Left lung (tissue), 10 donors: ENCODE results near the gene C1orf198. TPM values are rescaled to one million over a fixed set of nuclear protein-coding genes. Genes with fewer than 3 reads are reported as not detected.

Experiments
- ATAC-seq: fragments of 200-7000 bp; cut with Tn5 transposase; one replicate; pipeline ENCODE4 v1.9.1; 2020; ENCODE audit warnings: moderate library complexity
- DNase-seq, 4 donors: peaks; one replicate each; pipeline ENCODE4 v3.0.0-alpha.2; 2013 to 2020
- H3K27ac ChIP-seq, 2 donors: fragments of 200-600 bp; sonication (generic) in 1 of 2; one replicate each; pipeline versions ENCODE4 v1.5.0 to v1.8.0; 2020 to 2021
- H3K27me3 ChIP-seq, 2 donors: fragments of 200-600 bp; sonication (generic) in 1 of 2; one replicate each; pipeline versions ENCODE4 v1.5.0 to v1.8.0; 2020 to 2021
- H3K36me3 ChIP-seq, 2 donors: fragments of 200-600 bp; sonication (generic) in 1 of 2; one replicate each; pipeline versions ENCODE4 v1.5.0 to v1.8.0; 2020 to 2021
- H3K4me1 ChIP-seq, 2 donors: fragments of 200-600 bp; one replicate each; pipeline ENCODE4 v1.8.0; 2021
- H3K4me3 ChIP-seq, 2 donors: fragments of 200-600 bp; sonication (generic) in 1 of 2; one replicate each; pipeline versions ENCODE4 v1.5.0 to v1.8.0; 2020 to 2021; ENCODE audit warnings: mild to moderate bottlenecking in 1 of 2
- H3K9me3 ChIP-seq, 2 donors: fragments of 200-600 bp; sonication (generic) in 1 of 2; one replicate each; pipeline versions ENCODE4 v1.5.0 to v1.8.0; 2020 to 2021
- CTCF ChIP-seq, 2 donors: fragments of 200-600 bp; sonication (generic) in 1 of 2; IDR thresholded peaks; one replicate each; pipeline versions ENCODE4 v1.5.0 to v1.8.0; 2021; ENCODE audit warnings: antibody characterized with exemption in 2 of 2
- intact Hi-C, 2 donors: fragments of 100-400 bp; cut with DNase I; formaldehyde crosslinking; loops; one replicate each; pipeline versions ENCODE4 v1.11.2 to v1.14.2; 2022
- polyA plus RNA-seq, 6 donors: library from polyadenylated mRNA; unstranded; fragments of 120-200 nt; gene quantifications; one replicate each; pipeline ENCODE4 v1.2.1, GENCODE V29; 2013; ENCODE audit not compliant: insufficient read length in 6 of 6
- total RNA-seq, 2 donors: library from RNA; stranded (reverse); fragmentation: NEBNext Ultra II Directional; extraction: Animal tissue kit (Norgen Biotek cat#: 25700); gene quantifications; one replicate each; pipeline ENCODE4 v1.2.1, GENCODE V29; 2021
- donor health status: DM: no; HTN: yes; CAD: no.
- donor health status: DM: no; HTN: no; CAD: no.

The C1orf198 gene
- total and polyA plus RNA-seq, 8 donors = 36.2 to 116 (median 78.3) TPM

- Histone ChIP-seq H3K27ac (peak overlapping the region; percentile 75 to 82), H3K27me3 (peaks cover 0 to 38% of the 10 kb centered on the region in 2 donors), H3K4me1 (peaks cover 16 to 44% of the 10 kb centered on the region in 2 donors), H3K4me3 (peak overlapping the region; percentile 86 to 87), H3K9me3 (no peaks in the 10 kb centered on the region), H3K36me3 (no peaks in the 10 kb centered on the region)
- intact Hi-C loops = no loop called here
- no peak for DNase-seq
- no peak for ATAC-seq
- no peak for TF ChIP-seq CTCF (IDR thresholded peaks at IDR 0.05)
These were observed 1.0 kb downstream of the C1orf198 start for GRCh38 chr1:230867101-230867902.

- intact Hi-C loops = no loop called here
- H3K27me3 ChIP-seq = peaks cover 0 to 38% of the 10 kb centered on the region in 2 donors
- ATAC-seq (no peak), DNase-seq (no peak)
- TF ChIP-seq CTCF (IDR thresholded peaks at IDR 0.05) = no peak
- no peaks in the 10 kb centered on the region for H3K9me3 ChIP-seq
- peak overlapping the region; percentile 86 to 87 for H3K4me3 ChIP-seq
- H3K4me1 ChIP-seq = peaks cover 16 to 44% of the 10 kb centered on the region in 2 donors
- H3K27ac ChIP-seq = peak overlapping the region; percentile 75 to 82
- no peaks in the 10 kb centered on the region for H3K36me3 ChIP-seq
These were observed 1.9 kb downstream of the C1orf198 start for GRCh38 chr1:230866171-230867070.

GRCh38 chr1:230865062-230865817 is 3.1 kb downstream of the C1orf198 start:
- Histone ChIP-seq H3K9me3 (no peaks in the 10 kb centered on the region), H3K4me3 (no peak overlapping the region), H3K4me1 (peaks cover 16 to 44% of the 10 kb centered on the region in 2 donors), H3K27ac (peak overlapping the region in 1 of 2 donors; percentile 20), H3K36me3 (no peaks in the 10 kb centered on the region), H3K27me3 (peaks cover 0 to 30% of the 10 kb centered on the region in 2 donors)
- no peak for ATAC-seq
- intact Hi-C loops = no loop called here
- no peak for TF ChIP-seq CTCF (IDR thresholded peaks at IDR 0.05)
- DNase-seq = no peak

- ATAC-seq (no peak), DNase-seq (no peak)
- H3K27me3 ChIP-seq = peaks cover 0 to 24% of the 10 kb centered on the region in 2 donors
- peaks cover 17 to 44% of the 10 kb centered on the region in 2 donors for H3K4me1 ChIP-seq
- no peak overlapping the region for H3K4me3 ChIP-seq
- no peaks in the 10 kb centered on the region for H3K36me3 ChIP-seq
- intact Hi-C loops = no loop called here
- peak overlapping the region in 1 of 2 donors; percentile 20 for H3K27ac ChIP-seq
- TF ChIP-seq CTCF (IDR thresholded peaks at IDR 0.05) = no peak
- no peaks in the 10 kb centered on the region for H3K9me3 ChIP-seq
These were observed 3.9 kb downstream of the C1orf198 start for GRCh38 chr1:230864441-230864840.
